Subcutaneous abdominal adipose tissue (tissue), 5 donors: ENCODE data around the gene RBM38.

Source experiments
- H3K27ac ChIP-seq: one replicate; pipeline ENCODE4 v1.7.0; 2013; ENCODE audit warnings: low read depth, mild to moderate bottlenecking, inconsistent platforms, low read length, moderate library complexity
- H3K27me3 ChIP-seq, 5 donors: one replicate each; pipeline ENCODE4 v1.7.0; 2013; ENCODE audit warnings: low read length in 5 of 5, inconsistent platforms in 1 of 5; ENCODE audit not compliant: control insufficient read depth in 5 of 5, insufficient read depth in 4 of 5
- H3K36me3 ChIP-seq, 5 donors: one replicate each; pipeline ENCODE4 v1.7.0; 2013; ENCODE audit warnings: low read length in 5 of 5; ENCODE audit not compliant: control insufficient read depth in 5 of 5, insufficient read depth in 5 of 5
- H3K4me1 ChIP-seq, 5 donors: one replicate each; pipeline ENCODE4 v1.7.0; 2013; ENCODE audit warnings: low read length in 5 of 5, mild to moderate bottlenecking in 3 of 5, moderate library complexity in 1 of 5; ENCODE audit not compliant: control insufficient read depth in 5 of 5, insufficient read depth in 5 of 5
- H3K4me3 ChIP-seq, 5 donors: one replicate each; pipeline ENCODE4 v1.7.0; 2013; ENCODE audit warnings: low read length in 5 of 5, low read depth in 1 of 5
- H3K9ac ChIP-seq, 5 donors: one replicate each; pipeline ENCODE4 v1.7.0; 2013; ENCODE audit warnings: low read length in 5 of 5, mild to moderate bottlenecking in 4 of 5, moderate library complexity in 3 of 5
- H3K9me3 ChIP-seq, 5 donors: one replicate each; pipeline ENCODE4 v1.7.0; 2013; ENCODE audit warnings: low read length in 5 of 5; ENCODE audit not compliant: control insufficient read depth in 5 of 5
- donor health status: healthy.
- donor health status: healthy.
- donor health status: healthy.
- donor health status: healthy.
- donor health status: healthy.

The RBM38 gene

DNA sequence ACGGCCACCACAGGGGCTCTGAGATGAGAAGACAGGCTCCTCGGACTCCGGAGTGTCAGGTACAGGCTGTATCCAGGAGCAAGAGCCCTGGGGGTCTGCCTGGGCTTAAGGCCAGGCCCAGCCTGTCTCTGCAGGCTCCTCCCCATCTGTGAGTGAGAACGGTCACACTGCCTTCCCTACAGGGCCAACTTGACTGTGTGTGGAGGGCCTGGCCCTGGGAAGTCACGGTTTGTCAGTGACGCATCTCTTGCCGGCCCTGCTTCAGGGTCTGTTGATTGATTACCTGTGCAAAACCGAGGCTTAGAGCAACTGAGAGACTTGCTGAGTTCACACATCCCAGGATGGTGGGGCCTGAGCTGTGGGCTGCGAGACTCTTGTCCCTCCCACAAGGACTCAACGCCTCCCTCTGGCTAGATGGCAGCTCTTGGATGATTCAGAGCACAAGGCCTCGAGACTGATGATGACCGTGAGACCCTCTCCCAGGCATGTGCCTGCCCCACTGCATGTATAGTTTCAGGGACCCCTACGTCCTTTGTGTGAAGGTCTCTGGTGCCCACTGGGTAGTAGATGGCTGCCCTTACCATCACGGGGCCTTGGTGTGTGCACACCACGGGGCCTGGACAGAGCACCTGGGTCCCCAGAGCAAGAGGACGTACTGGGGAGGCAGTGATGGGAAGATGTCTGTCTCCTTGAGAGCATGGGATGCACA lies 5.9 kb downstream of the RBM38 start:
- H3K27me3 ChIP-seq: no peaks in the 10 kb centered on the region
- peaks cover 8 to 76% (median 63%) of the 10 kb centered on the region in 5 donors for H3K4me1 ChIP-seq
- no peak overlapping the region for H3K27ac ChIP-seq
- peaks cover 0 to 54% (median 25%) of the 10 kb centered on the region in 5 donors for H3K36me3 ChIP-seq
- H3K9ac ChIP-seq: no peak overlapping the region
- no peak overlapping the region for H3K4me3 ChIP-seq
- no peaks in the 10 kb centered on the region for H3K9me3 ChIP-seq

DNA sequence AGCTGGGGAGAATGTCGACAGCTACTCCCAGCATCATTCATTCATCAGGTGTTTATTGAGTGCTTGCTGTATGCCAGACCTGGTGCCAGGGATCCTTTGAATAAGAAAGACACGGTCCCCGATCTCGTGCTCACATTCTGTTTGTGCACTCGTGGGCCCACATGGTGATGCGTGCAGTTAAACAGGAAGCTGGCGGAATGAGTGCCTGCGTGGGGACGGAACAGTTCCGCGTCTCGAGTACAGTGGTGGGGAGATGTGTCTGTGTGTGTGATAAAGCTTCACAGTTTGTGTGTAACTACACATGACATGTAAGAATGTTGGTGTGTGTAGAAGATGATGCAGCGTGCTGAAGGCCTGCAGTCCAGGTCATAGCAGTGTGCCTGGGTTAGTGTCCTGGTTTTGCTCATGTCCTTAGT lies 6.5 kb downstream of the RBM38 start:
- peaks cover 8 to 70% (median 57%) of the 10 kb centered on the region in 5 donors for H3K4me1 ChIP-seq
- H3K27ac ChIP-seq: no peak overlapping the region
- H3K27me3 ChIP-seq: no peaks in the 10 kb centered on the region
- H3K9me3 ChIP-seq: no peaks in the 10 kb centered on the region
- H3K9ac ChIP-seq: peak overlapping the region in 1 of 5 donors; percentile 49
- H3K4me3 ChIP-seq: peak overlapping the region in 1 of 5 donors; percentile 36
- peaks cover 0 to 60% (median 30%) of the 10 kb centered on the region in 5 donors for H3K36me3 ChIP-seq

DNA sequence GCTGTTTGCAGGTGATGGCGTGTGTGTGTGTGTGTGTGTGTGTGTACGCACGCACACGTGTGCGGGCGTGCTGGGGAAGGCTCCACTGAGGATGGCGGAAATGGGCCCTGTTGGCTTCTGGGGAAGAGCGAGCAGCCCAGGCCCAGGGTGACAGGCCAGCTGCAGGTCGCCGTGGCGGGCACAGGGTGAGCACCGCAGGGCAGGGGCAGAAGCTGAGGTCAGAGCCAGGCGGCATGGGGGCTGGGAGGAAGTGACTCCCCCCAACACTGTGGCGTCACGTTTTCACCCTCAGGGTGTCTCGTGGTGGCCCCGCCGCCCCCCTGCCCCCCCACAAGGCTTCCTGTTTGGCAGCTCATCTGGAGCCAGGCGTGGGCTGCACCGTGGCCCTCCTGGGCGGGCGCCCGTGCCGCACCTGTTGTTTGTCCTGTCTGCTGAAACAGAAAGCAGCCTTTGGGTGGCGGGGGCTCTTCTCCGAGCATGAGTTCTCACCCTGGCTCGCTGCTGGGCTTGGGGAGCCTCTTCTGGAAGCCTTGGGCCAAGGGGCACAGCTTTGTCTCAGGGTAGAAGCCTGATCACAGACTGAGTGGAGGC lies 7.1 kb downstream of the RBM38 start:
- H3K4me1 ChIP-seq: peaks cover 8 to 64% (median 53%) of the 10 kb centered on the region in 5 donors
- H3K4me3 ChIP-seq: peak overlapping the region in 2 of 5 donors; percentile 27 to 36

DNA sequence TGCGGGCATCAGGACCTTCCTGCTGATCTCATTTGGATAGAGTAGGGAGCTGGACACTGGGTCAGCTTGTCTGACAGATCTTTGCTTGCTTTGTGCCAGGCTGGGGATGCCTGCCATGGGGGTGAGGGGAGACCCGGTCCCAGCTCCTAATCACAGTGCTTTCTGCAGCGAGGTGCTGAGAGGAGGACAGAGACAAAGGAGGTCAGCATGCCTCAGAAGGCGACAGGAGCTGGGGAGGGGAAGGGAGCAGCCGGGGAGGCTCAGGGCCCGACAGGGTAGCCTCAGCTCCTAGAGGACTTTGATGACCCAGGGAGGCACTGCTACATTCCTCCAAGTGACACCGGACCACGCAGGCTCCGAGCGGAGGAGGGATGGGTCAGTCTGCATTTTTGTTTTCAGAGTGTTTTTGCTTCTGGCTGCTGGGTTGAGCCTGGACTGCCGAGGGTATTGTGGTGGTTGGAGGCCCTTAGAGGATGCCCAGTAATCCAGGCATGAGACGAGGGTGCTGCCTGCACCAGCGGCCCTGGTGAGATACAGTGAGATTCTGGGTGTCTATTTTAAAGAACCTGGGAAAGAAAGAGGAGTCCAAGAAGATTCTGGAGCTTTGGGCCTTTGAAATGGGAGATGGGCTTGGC lies 7.8 kb downstream of the RBM38 start:
- H3K27ac ChIP-seq: no peak overlapping the region
- no peaks in the 10 kb centered on the region for H3K27me3 ChIP-seq
- H3K9ac ChIP-seq: peak overlapping the region in 2 of 5 donors; percentile 17 to 31
- peak overlapping the region in 2 of 5 donors; percentile 27 to 36 for H3K4me3 ChIP-seq
- H3K4me1 ChIP-seq: peaks cover 6 to 57% (median 50%) of the 10 kb centered on the region in 5 donors
- no peaks in the 10 kb centered on the region for H3K9me3 ChIP-seq
- H3K36me3 ChIP-seq: peaks cover 0 to 63% (median 35%) of the 10 kb centered on the region in 5 donors

More for the DNA sequence above, 7.1 kb downstream of the RBM38 start:
- Histone ChIP-seq H3K36me3 (peaks cover 0 to 63% (median 34%) of the 10 kb centered on the region in 5 donors), H3K27me3 (no peaks in the 10 kb centered on the region), H3K9ac (peak overlapping the region in 2 of 5 donors; percentile 2 to 49), H3K27ac (no peak overlapping the region), H3K9me3 (no peaks in the 10 kb centered on the region)

DNA sequence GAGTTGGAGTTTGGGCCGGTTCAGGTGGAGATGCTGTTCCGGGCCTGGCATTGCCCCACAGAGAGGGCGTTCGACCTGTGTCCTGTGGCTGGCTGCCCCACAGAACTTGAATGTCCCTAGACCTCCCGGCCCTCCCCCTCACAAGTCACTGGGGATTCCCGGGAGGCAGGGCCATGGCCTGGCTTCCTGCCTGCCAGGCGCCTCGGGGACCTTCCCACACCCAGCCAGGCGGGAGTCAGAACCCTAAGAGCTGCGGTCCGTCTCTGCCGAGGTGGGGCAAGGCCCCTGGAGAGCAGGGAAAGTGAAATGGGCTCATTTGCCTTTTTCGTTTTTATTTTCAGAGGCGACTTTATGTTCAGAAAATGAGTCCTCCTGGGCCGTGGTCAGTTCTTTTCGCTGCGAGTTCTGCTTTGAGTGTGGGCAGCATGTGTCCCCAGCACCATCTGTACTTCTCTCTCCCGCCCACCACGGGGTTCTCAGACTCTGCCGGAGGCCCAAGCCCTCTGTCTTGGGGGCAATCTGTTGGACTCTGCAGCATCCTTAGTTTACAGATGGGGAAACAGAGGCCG lies 8.5 kb downstream of the RBM38 start:
- no peak overlapping the region for H3K4me3 ChIP-seq
- H3K36me3 ChIP-seq: peaks cover 0 to 66% (median 37%) of the 10 kb centered on the region in 5 donors
- no peaks in the 10 kb centered on the region for H3K27me3 ChIP-seq
- no peaks in the 10 kb centered on the region for H3K9me3 ChIP-seq
- H3K4me1 ChIP-seq: peaks cover 6 to 53% (median 47%) of the 10 kb centered on the region in 5 donors
- H3K27ac ChIP-seq: no peak overlapping the region
- H3K9ac ChIP-seq: peak overlapping the region in 2 of 5 donors; percentile 17 to 31

DNA sequence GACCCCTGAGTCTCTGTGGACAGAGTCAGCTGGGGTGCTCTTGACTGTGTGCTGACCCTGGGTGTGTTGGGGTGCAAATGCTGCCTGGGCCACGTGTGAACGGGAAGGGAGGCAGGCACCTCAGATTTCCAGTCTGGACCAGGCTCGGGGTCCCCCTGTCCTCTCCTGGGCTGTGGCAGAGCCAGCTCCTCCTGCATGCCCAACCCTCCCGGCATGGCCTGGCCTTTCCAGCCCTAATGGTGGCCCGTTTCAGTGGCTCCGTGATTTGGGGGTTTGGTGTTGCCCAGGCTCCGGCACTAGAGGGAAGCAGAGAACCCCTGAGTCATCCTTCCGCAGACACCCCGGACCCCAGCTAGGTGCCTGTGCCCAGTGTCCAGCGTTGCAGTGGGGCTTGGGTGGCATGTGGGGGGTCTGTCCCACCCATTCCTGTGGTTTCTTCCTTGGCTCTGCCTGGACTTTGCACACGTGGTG lies 9.1 kb downstream of the RBM38 start:
- Histone ChIP-seq H3K36me3 (peaks cover 0 to 66% (median 40%) of the 10 kb centered on the region in 5 donors), H3K27me3 (no peaks in the 10 kb centered on the region), H3K9me3 (no peaks in the 10 kb centered on the region), H3K4me1 (peaks cover 5 to 47% (median 41%) of the 10 kb centered on the region in 5 donors), H3K9ac (peak overlapping the region in 1 of 5 donors; percentile 14), H3K4me3 (no peak overlapping the region), H3K27ac (no peak overlapping the region)

DNA sequence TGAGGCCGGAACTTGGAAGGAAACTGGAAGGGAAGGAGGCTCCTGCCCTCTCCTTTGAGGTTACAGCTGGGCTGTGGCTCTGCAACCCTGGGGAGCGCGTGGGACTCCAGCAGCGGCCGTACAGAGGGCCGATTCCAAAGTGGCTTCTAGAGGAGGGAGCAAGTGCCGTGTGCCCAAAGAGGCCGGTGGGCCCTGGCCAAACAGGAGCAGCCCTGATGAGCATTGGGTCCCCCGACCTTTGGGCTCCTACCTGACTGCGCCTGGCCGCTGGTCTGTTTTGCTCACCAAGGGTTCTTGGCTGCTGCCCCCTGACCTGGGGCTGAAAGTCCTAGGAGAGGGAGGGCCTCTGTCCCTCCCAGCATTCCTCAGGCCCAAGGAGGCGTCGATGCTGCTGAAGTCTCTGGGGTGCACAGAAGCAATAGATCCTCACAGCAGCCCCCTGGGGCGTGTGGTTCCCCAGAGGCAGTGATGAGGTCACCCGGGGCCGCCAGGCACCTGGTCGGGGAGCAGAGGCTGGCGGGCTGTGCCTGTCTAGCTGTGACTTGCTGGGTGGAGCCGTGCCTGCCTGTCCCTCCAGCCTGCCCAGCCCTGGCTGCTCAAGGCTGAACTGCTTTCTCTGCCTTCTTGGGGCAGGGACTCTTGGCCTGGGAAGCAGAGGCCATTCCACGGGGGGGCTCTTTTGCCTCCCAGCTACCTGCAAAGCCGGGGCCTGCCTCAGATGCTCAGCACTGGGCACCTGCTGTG lies 9.8 kb downstream of the RBM38 start:
- no peaks in the 10 kb centered on the region for H3K27me3 ChIP-seq
- peaks cover 2 to 39% (median 34%) of the 10 kb centered on the region in 5 donors for H3K4me1 ChIP-seq
- H3K9me3 ChIP-seq: no peaks in the 10 kb centered on the region
- H3K27ac ChIP-seq: no peak overlapping the region
- no peak overlapping the region for H3K4me3 ChIP-seq
- peaks cover 0 to 69% (median 48%) of the 10 kb centered on the region in 5 donors for H3K36me3 ChIP-seq
- no peak overlapping the region for H3K9ac ChIP-seq

DNA sequence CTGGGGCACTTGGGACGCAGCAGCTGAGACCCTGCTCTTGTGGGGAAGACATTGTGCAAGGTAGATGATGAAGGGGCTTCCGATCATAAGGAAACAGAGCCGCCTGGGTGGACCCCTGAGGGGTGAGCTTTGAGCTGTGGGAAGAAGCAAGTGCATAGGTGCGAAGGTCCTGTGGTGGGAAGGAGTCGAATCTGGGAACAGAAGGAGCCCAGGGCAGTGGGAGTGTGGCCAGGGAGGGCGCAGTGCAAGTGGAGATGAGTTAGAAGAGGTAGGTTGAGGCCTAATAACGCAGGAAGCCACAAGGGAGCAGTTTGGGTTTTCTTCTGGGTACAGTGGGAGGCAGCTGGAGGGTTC lies 10.3 kb downstream of the RBM38 start:
- Histone ChIP-seq H3K27ac (no peak overlapping the region), H3K36me3 (peaks cover 0 to 71% (median 53%) of the 10 kb centered on the region in 5 donors), H3K27me3 (no peaks in the 10 kb centered on the region), H3K9me3 (no peaks in the 10 kb centered on the region), H3K4me3 (no peak overlapping the region), H3K9ac (no peak overlapping the region), H3K4me1 (peaks cover 0 to 34% (median 29%) of the 10 kb centered on the region in 5 donors)
